Neural crest cell (in vitro differentiated cells): ENCODE results near the gene MICU2. TPM values are rescaled to one million over a fixed set of nuclear protein-coding genes. Genes with fewer than 3 reads are reported as not detected.

Source experiments
- DNase-seq: peaks from one replicate; pipeline ENCODE4 v3.0.0; 2021; ENCODE audit warnings: low read depth, mixed read lengths, low spot score
- H3K27ac Mint-ChIP-seq: one replicate; pipeline ENCODE4 v1.8.0; 2021; ENCODE audit warnings: mild to moderate bottlenecking, mixed read lengths; ENCODE audit not compliant: unreplicated experiment
- H3K27me3 Mint-ChIP-seq: 2 replicates; pipeline ENCODE4 v1.8.0; 2021; ENCODE audit warnings: low read depth, mild to moderate bottlenecking, mixed read lengths
- H3K36me3 Mint-ChIP-seq: 2 replicates; pipeline ENCODE4 v1.8.0; 2021; ENCODE audit warnings: low read depth, mild to moderate bottlenecking, mixed read lengths
- H3K4me1 Mint-ChIP-seq: 2 replicates; pipeline ENCODE4 v1.8.0; 2021; ENCODE audit warnings: mixed read lengths
- H3K4me3 Mint-ChIP-seq: one replicate; pipeline ENCODE4 v1.8.0; 2021; ENCODE audit warnings: mild to moderate bottlenecking, mixed read lengths
- H3K9me3 Mint-ChIP-seq: 2 replicates; pipeline ENCODE4 v1.8.0; 2021; ENCODE audit warnings: mixed read lengths
- CTCF ChIP-seq: fragments of 200-600 bp; sonication (generic); conservative IDR thresholded peaks from 2 replicates; pipeline ENCODE4 v1.5.0; 2021; ENCODE audit warnings: antibody characterized with exemption, mild to moderate bottlenecking
- total RNA-seq: library from RNA; stranded (reverse); gene quantifications from 2 replicates; pipeline ENCODE4 v1.2.1, GENCODE V29; 2021

MICU2 gene
- total RNA-seq, 1 donor from 2014 or later, result 34.1 TPM

- H3K4me1 Mint-ChIP-seq, result no peaks in the 10 kb centered on the region
Measured at GRCh38 chr13:21518617-21519144, 85.3 kb downstream of the MICU2 start.

GRCh38 chr13:21517576-21517975, 86.4 kb downstream of the MICU2 start:
- Mint-ChIP-seq H3K4me1 (peaks cover 6% of the 10 kb centered on the region), H3K4me3 (no peak overlapping the region), H3K27me3 (no peaks in the 10 kb centered on the region), H3K36me3 (peaks cover 21% of the 10 kb centered on the region), H3K27ac (no peak overlapping the region), H3K9me3 (no peaks in the 10 kb centered on the region)
- no peak for TF ChIP-seq CTCF
- DNase-seq, result no peak

More at GRCh38 chr13:21518617-21519144, 85.3 kb downstream of the MICU2 start:
- Mint-ChIP-seq H3K27ac (no peak overlapping the region), H3K36me3 (peaks cover 16% of the 10 kb centered on the region), H3K4me3 (no peak overlapping the region), H3K9me3 (no peaks in the 10 kb centered on the region), H3K27me3 (no peaks in the 10 kb centered on the region)
- TF ChIP-seq CTCF, result no peak
- DNase-seq, result no peak

- no peak for DNase-seq
- Mint-ChIP-seq H3K36me3 (peaks cover 24% of the 10 kb centered on the region), H3K27ac (no peak overlapping the region), H3K4me3 (no peak overlapping the region), H3K9me3 (no peaks in the 10 kb centered on the region), H3K27me3 (no peaks in the 10 kb centered on the region), H3K4me1 (peaks cover 6% of the 10 kb centered on the region)
- TF ChIP-seq CTCF, result no peak
Measured at GRCh38 chr13:21516805-21517204, 87.2 kb downstream of the MICU2 start.

GRCh38 chr13:21511849-21512248, 92.1 kb downstream of the MICU2 start:
- Mint-ChIP-seq H3K36me3 (peaks cover 23% of the 10 kb centered on the region), H3K9me3 (no peaks in the 10 kb centered on the region), H3K4me1 (peaks cover 6% of the 10 kb centered on the region), H3K4me3 (no peak overlapping the region), H3K27ac (no peak overlapping the region), H3K27me3 (no peaks in the 10 kb centered on the region)
- no peak for DNase-seq
- TF ChIP-seq CTCF, result no peak

GRCh38 chr13:21504379-21504778, 99.6 kb downstream of the MICU2 start:
- H3K4me3 Mint-ChIP-seq, result no peak overlapping the region
- H3K27ac Mint-ChIP-seq, result no peak overlapping the region
- H3K4me1 Mint-ChIP-seq, result no peaks in the 10 kb centered on the region
- no peaks in the 10 kb centered on the region for H3K27me3 Mint-ChIP-seq
- TF ChIP-seq CTCF, result no peak
- H3K36me3 Mint-ChIP-seq, result peaks cover 11% of the 10 kb centered on the region
- no peak for DNase-seq
- no peaks in the 10 kb centered on the region for H3K9me3 Mint-ChIP-seq

GRCh38 chr13:21501686-21502085, 102.3 kb downstream of the MICU2 start:
- H3K4me3 Mint-ChIP-seq, result no peak overlapping the region
- no peaks in the 10 kb centered on the region for H3K4me1 Mint-ChIP-seq
- no peaks in the 10 kb centered on the region for H3K9me3 Mint-ChIP-seq
- no peak overlapping the region for H3K27ac Mint-ChIP-seq
- peaks cover 7% of the 10 kb centered on the region for H3K36me3 Mint-ChIP-seq
- no peak for DNase-seq
- TF ChIP-seq CTCF, result peak; percentile 16
- H3K27me3 Mint-ChIP-seq, result no peaks in the 10 kb centered on the region
